Retinal pigment epithelial cell (primary cell): ENCODE measurements around the gene PCSK6.

Experiments
- DNase-seq: peaks from one replicate; pipeline ENCODE4 v3.0.0-alpha.2; 2010; ENCODE audit warnings: low read depth
- H3K4me3 ChIP-seq: 2 replicates; pipeline ENCODE4 v1.5.1; 2011; ENCODE audit warnings: mild to moderate bottlenecking, low read length, control low read depth, moderate library complexity
- CTCF ChIP-seq: conservative IDR thresholded peaks from 2 replicates; pipeline ENCODE4 v1.5.1; 2011; ENCODE audit warnings: low read depth, low read length, control low read depth, inconsistent platforms

Gene PCSK6

GRCh38 chr15:101396484-101397261 is 92.8 kb downstream of the PCSK6 start:
- no peak overlapping the region for H3K4me3 ChIP-seq

GRCh38 chr15:101394654-101395053 is 94.9 kb downstream of the PCSK6 start:
- no peak for TF ChIP-seq CTCF
- H3K4me3 ChIP-seq: no peak overlapping the region
- DNase-seq: no peak

More at GRCh38 chr15:101396484-101397261, 92.8 kb downstream of the PCSK6 start:
- no peak for TF ChIP-seq CTCF
- DNase-seq: no peak

- no peak overlapping the region for H3K4me3 ChIP-seq
- TF ChIP-seq CTCF: no peak
- no peak for DNase-seq
Observed at GRCh38 chr15:101394056-101394630, 95.4 kb downstream of the PCSK6 start.

- no peak for DNase-seq
- H3K4me3 ChIP-seq: no peak overlapping the region
- no peak for TF ChIP-seq CTCF
Observed at GRCh38 chr15:101393172-101393571, 96.3 kb downstream of the PCSK6 start.

GRCh38 chr15:101391981-101392640 is 97.4 kb downstream of the PCSK6 start:
- no peak for TF ChIP-seq CTCF
- DNase-seq: no peak
- H3K4me3 ChIP-seq: no peak overlapping the region

- no peak for DNase-seq
- TF ChIP-seq CTCF: no peak
- H3K4me3 ChIP-seq: no peak overlapping the region
Observed at GRCh38 chr15:101391431-101391830, 98.1 kb downstream of the PCSK6 start.
